Stomach smooth muscle (tissue), 2 donors: ENCODE measurements around the gene GJD3.

Source experiments
- H3K27ac ChIP-seq: one replicate; pipeline ENCODE4 v1.7.0; 2013; ENCODE audit warnings: mild to moderate bottlenecking, low read length, inconsistent platforms
- H3K27me3 ChIP-seq, 2 donors: one replicate each; pipeline ENCODE4 v1.7.0; 2013; ENCODE audit warnings: low read length in 2 of 2; ENCODE audit not compliant: insufficient read depth in 2 of 2, control insufficient read depth in 1 of 2
- H3K36me3 ChIP-seq, 2 donors: one replicate each; pipeline ENCODE4 v1.7.0; 2013; ENCODE audit warnings: low read length in 2 of 2; ENCODE audit not compliant: control insufficient read depth in 2 of 2, insufficient read depth in 2 of 2
- H3K4me1 ChIP-seq: one replicate; pipeline ENCODE4 v1.7.0; 2013; ENCODE audit warnings: low read length; ENCODE audit not compliant: control insufficient read depth, insufficient read depth
- H3K4me3 ChIP-seq, 2 donors: one replicate each; pipeline ENCODE4 v1.7.0; 2013; ENCODE audit warnings: low read length in 2 of 2
- H3K9ac ChIP-seq, 2 donors: one replicate each; pipeline ENCODE4 v1.7.0; 2013; ENCODE audit warnings: low read length in 2 of 2, mild to moderate bottlenecking in 1 of 2
- H3K9me3 ChIP-seq, 2 donors: one replicate each; pipeline ENCODE4 v1.7.0; 2013; ENCODE audit warnings: low read length in 2 of 2; ENCODE audit not compliant: control insufficient read depth in 2 of 2
- donor health status: healthy.
- donor health status: Pancreatic carcinoma.

Gene GJD3

GRCh38 chr17:40319651-40320540 is 44.6 kb downstream of the GJD3 start:
- peak overlapping the region; percentile 85 to 90 for H3K4me3 ChIP-seq
- no peaks in the 10 kb centered on the region for H3K9me3 ChIP-seq
- peak overlapping the region; percentile 36 to 62 for H3K9ac ChIP-seq

GRCh38 chr17:40318830-40319391 is 45.6 kb downstream of the GJD3 start:
- Histone ChIP-seq H3K9me3 (no peaks in the 10 kb centered on the region), H3K4me1 (peaks cover 91% of the 10 kb centered on the region), H3K9ac (peak overlapping the region; percentile 68 to 86), H3K27me3 (no peaks in the 10 kb centered on the region), H3K27ac (peak overlapping the region; percentile 84), H3K36me3 (no peaks in the 10 kb centered on the region), H3K4me3 (peak overlapping the region; percentile 85 to 90)

More at GRCh38 chr17:40319651-40320540, 44.6 kb downstream of the GJD3 start:
- H3K4me1 ChIP-seq, result peaks cover 93% of the 10 kb centered on the region
- H3K36me3 ChIP-seq, result no peaks in the 10 kb centered on the region
- no peaks in the 10 kb centered on the region for H3K27me3 ChIP-seq
- peak overlapping the region; percentile 91 for H3K27ac ChIP-seq

- H3K9ac ChIP-seq, result peak overlapping the region; percentile 68 to 86
- H3K4me1 ChIP-seq, result peaks cover 91% of the 10 kb centered on the region
- peak overlapping the region; percentile 85 to 90 for H3K4me3 ChIP-seq
- H3K9me3 ChIP-seq, result no peaks in the 10 kb centered on the region
- H3K36me3 ChIP-seq, result no peaks in the 10 kb centered on the region
- H3K27ac ChIP-seq, result peak overlapping the region; percentile 84
- no peaks in the 10 kb centered on the region for H3K27me3 ChIP-seq
Measured at GRCh38 chr17:40317880-40318829, 46.4 kb downstream of the GJD3 start.

GRCh38 chr17:40317345-40317873 is 47.1 kb downstream of the GJD3 start:
- Histone ChIP-seq H3K9ac (peak overlapping the region; percentile 71 to 75), H3K4me1 (peaks cover 91% of the 10 kb centered on the region), H3K36me3 (no peaks in the 10 kb centered on the region), H3K9me3 (no peaks in the 10 kb centered on the region), H3K27me3 (no peaks in the 10 kb centered on the region), H3K4me3 (peak overlapping the region; percentile 85 to 90), H3K27ac (peak overlapping the region; percentile 84)

GRCh38 chr17:40316571-40317344 is 47.8 kb downstream of the GJD3 start:
- Histone ChIP-seq H3K9me3 (no peaks in the 10 kb centered on the region), H3K27ac (peak overlapping the region; percentile 84), H3K27me3 (no peaks in the 10 kb centered on the region), H3K4me1 (peaks cover 91% of the 10 kb centered on the region), H3K36me3 (no peaks in the 10 kb centered on the region), H3K9ac (peak overlapping the region; percentile 71 to 75), H3K4me3 (peak overlapping the region; percentile 73 to 85)

GRCh38 chr17:40315678-40316570 is 48.6 kb downstream of the GJD3 start:
- peak overlapping the region; percentile 62 to 75 for H3K9ac ChIP-seq
- H3K36me3 ChIP-seq, result no peaks in the 10 kb centered on the region
- peaks cover 92% of the 10 kb centered on the region for H3K4me1 ChIP-seq
- no peaks in the 10 kb centered on the region for H3K27me3 ChIP-seq
- H3K4me3 ChIP-seq, result peak overlapping the region; percentile 3 to 85
- peak overlapping the region; percentile 84 for H3K27ac ChIP-seq
- H3K9me3 ChIP-seq, result no peaks in the 10 kb centered on the region

GRCh38 chr17:40315206-40315605 is 49.3 kb downstream of the GJD3 start:
- Histone ChIP-seq H3K4me1 (peaks cover 92% of the 10 kb centered on the region), H3K27ac (peak overlapping the region; percentile 84), H3K9ac (peak overlapping the region in 1 of 2 donors; percentile 6), H3K9me3 (no peaks in the 10 kb centered on the region), H3K36me3 (no peaks in the 10 kb centered on the region), H3K27me3 (no peaks in the 10 kb centered on the region), H3K4me3 (peak overlapping the region in 1 of 2 donors; percentile 38)

- no peak overlapping the region for H3K9ac ChIP-seq
- no peaks in the 10 kb centered on the region for H3K36me3 ChIP-seq
- H3K9me3 ChIP-seq, result no peaks in the 10 kb centered on the region
- peak overlapping the region; percentile 66 for H3K27ac ChIP-seq
- H3K27me3 ChIP-seq, result no peaks in the 10 kb centered on the region
- H3K4me1 ChIP-seq, result peaks cover 93% of the 10 kb centered on the region
- H3K4me3 ChIP-seq, result no peak overlapping the region
Measured at GRCh38 chr17:40314584-40314956, 50.0 kb downstream of the GJD3 start.
